ENCODE data around the gene FOSB. TPM values are rescaled to one million over a fixed set of nuclear protein-coding genes. Genes with fewer than 3 reads are reported as not detected.

Gene FOSB
- total RNA-seq, 1 experiment from 2014 or later, result 1.7 TPM

- Histone ChIP-seq H2BK120ac (ENCODE audit: low read depth, low read length, poor library complexity, severe bottlenecking) (no peak overlapping the region), H3K23me2 (ENCODE audit: insufficient read length, low read depth, low read length, poor library complexity, severe bottlenecking) (peaks cover 22% of the 10 kb centered on the region), H2BK20ac (ENCODE audit: low read depth, low read length, poor library complexity, severe bottlenecking) (no peak overlapping the region), H3K4me1 (ENCODE audit: insufficient read depth, low read length) (peaks cover 4% of the 10 kb centered on the region; the same call in 1 of the 2 replicates), H3K79me2 (ENCODE audit: insufficient read depth, low read length) (no peaks in the 10 kb centered on the region), H2BK15ac (ENCODE audit: low read depth, low read length) (no peak overlapping the region), H3K23ac (ENCODE audit: insufficient read length, low read depth, low read length) (no peak overlapping the region), H3K14ac (ENCODE audit: insufficient read depth, low read length) (no peak overlapping the region; the same call in 1 of the 2 replicates), H3K56ac (ENCODE audit: insufficient read length, low read depth, low read length) (no peak overlapping the region), H4K8ac (replicated peaks; ENCODE audit: insufficient read length, low read depth, low read length) (no peak overlapping the region), H3K79me1 (ENCODE audit: insufficient read depth, low read depth, low read length, poor library complexity, severe bottlenecking) (no peaks in the 10 kb centered on the region), H2AK5ac (ENCODE audit: insufficient read length, low read length) (no peak overlapping the region), H3K27me3 (ENCODE audit: insufficient read depth, low read length) (no peaks in the 10 kb centered on the region; the same call in 1 of the 2 replicates), H3K9me3 (ENCODE audit: control insufficient read depth, low read depth, low read length) (no peaks in the 10 kb centered on the region), H3K27ac (ENCODE audit: insufficient read length, low read depth, low read length) (no peak overlapping the region), H4K20me1 (ENCODE audit: control insufficient read depth, insufficient read depth, insufficient read length) (no peaks in the 10 kb centered on the region), H3K4me2 (ENCODE audit: insufficient read depth, insufficient read length, low read length) (peak overlapping the region; percentile 41), H3K18ac (ENCODE audit: insufficient read length, low read depth, low read length) (no peak overlapping the region), H3T11ph (ENCODE audit: low read length) (no peak overlapping the region), H3K4ac (ENCODE audit: low read depth, low read length) (no peak overlapping the region), H3K9ac (ENCODE audit: extremely low read depth, insufficient read length, low read length) (no peak overlapping the region), H2AFZ (ENCODE audit: low read length) (no peak overlapping the region), H4K91ac (ENCODE audit: insufficient read length, low read depth, low read length) (no peak overlapping the region), H2BK12ac (ENCODE audit: insufficient read length, low read depth, low read length) (no peak overlapping the region), H4K5ac (ENCODE audit: insufficient read length, low read depth, low read length) (no peak overlapping the region), H2BK5ac (ENCODE audit: insufficient read length, low read length) (no peak overlapping the region)
- no peak for TF ChIP-seq CTCF (conservative IDR thresholded peaks at IDR 0.05)
- Mint-ChIP-seq H3K27me3 (ENCODE audit: low read depth) (peaks cover 32% of the 10 kb centered on the region), H3K36me3 (ENCODE audit: insufficient read depth in 1 of 3, low read depth in 3 of 3) (peaks cover 2 to 14% (median 10%) of the 10 kb centered on the region in 3 experiments), H3K4me1 (peaks cover 39 to 56% of the 10 kb centered on the region in 2 experiments), H3K9me3 (no peaks in the 10 kb centered on the region; a peak in 2 of 5 replicates), H3K27ac (no peak overlapping the region), H3K4me3 (peak overlapping the region; percentile 69 to 84)
- no CpG with 5 or more reads among the region's 54 CpGs for WGBS (ENCODE audit: extremely low coverage, insufficient read length, low lambda C conversion rate)
- DNase-seq, result peak; percentile 82
These were observed 28.7 kb downstream of the FOSB start for GRCh38 chr19:45496349-45496953.

Measured in H9 (cell line).